Gastroesophageal sphincter (tissue), 3 donors: ENCODE measurements around the gene TNNC1.

Source experiments
- CTCF ChIP-seq, 4 experiments: fragments of 200-600 bp in 2 of 4; fragments of 450-650 bp in 2 of 4; sonication (generic) in 1 of 4; IDR thresholded peaks; one replicate each; pipeline ENCODE4 v1.5.1; 2017 to 2019; ENCODE audit warnings: antibody characterized with exemption in 4 of 4, mild to moderate bottlenecking in 2 of 4, moderate library complexity in 2 of 4
- EP300 ChIP-seq: sonication (generic); formaldehyde crosslinking; IDR thresholded peaks from one replicate; pipeline ENCODE4 v1.6.1; 2017; ENCODE audit warnings: antibody characterized with exemption, mild to moderate bottlenecking
- POLR2A ChIP-seq, 2 donors: fragments of 450-650 bp; IDR thresholded peaks; one replicate each; pipeline ENCODE4 v1.6.1; 2017; ENCODE audit warnings: antibody characterized with exemption in 2 of 2, mild to moderate bottlenecking in 2 of 2, moderate library complexity in 1 of 2
- POLR2AphosphoS5 ChIP-seq: sonication (generic); formaldehyde crosslinking; IDR thresholded peaks from one replicate; pipeline ENCODE4 v1.6.1; 2017; ENCODE audit warnings: antibody characterized with exemption

- TF ChIP-seq CTCF (IDR thresholded peaks at IDR 0.05) (no peak), POLR2A (IDR thresholded peaks at IDR 0.05) (no peak), POLR2AphosphoS5 (no peak), EP300 (no peak)
Observed at GRCh38 chr3:52430416-52430810, 23.4 kb downstream of the TNNC1 start.
